WTC11 (cell line): ENCODE data around the gene COLGALT1. TPM values are rescaled to one million over a fixed set of nuclear protein-coding genes. Genes with fewer than 3 reads are reported as not detected.

ENCODE experiments used
- ELF4 ChIP-seq: sonication (generic); formaldehyde crosslinking; IDR thresholded peaks from 2 replicates; pipeline ENCODE4 v1.8.1; 2022; ENCODE audit warnings: low read depth, mild to moderate bottlenecking, moderate library complexity, missing genetic modification reagents
- EMX1 ChIP-seq: fragments of 250-450 bp; sonication (Bioruptor Pico); IDR thresholded peaks from 2 replicates; pipeline ENCODE4 v1.8.0; 2021; ENCODE audit warnings: mild to moderate bottlenecking
- KAT7 ChIP-seq: sonication (generic); formaldehyde crosslinking; IDR thresholded peaks from 2 replicates; pipeline ENCODE4 v1.8.1; 2023; ENCODE audit warnings: missing genetic modification reagents, mild to moderate bottlenecking, borderline replicate concordance
- SMAD4 ChIP-seq: sonication (generic); formaldehyde crosslinking; IDR thresholded peaks from 2 replicates; pipeline ENCODE4 v1.8.0; 2022; ENCODE audit warnings: mild to moderate bottlenecking, missing genetic modification reagents
- SOX15 ChIP-seq: fragments of 250-450 bp; sonication (Bioruptor Pico); IDR thresholded peaks from 2 replicates; pipeline ENCODE4 v1.9.0; 2021; ENCODE audit warnings: mild to moderate bottlenecking
- TEAD4 ChIP-seq: sonication (generic); formaldehyde crosslinking; IDR thresholded peaks from 2 replicates; pipeline ENCODE4 v1.8.0; 2022; ENCODE audit warnings: mild to moderate bottlenecking, missing genetic modification reagents
- ZBTB21 ChIP-seq: sonication (generic); formaldehyde crosslinking; IDR thresholded peaks from 2 replicates; pipeline ENCODE4 v1.8.1; 2023; ENCODE audit warnings: mild to moderate bottlenecking, missing genetic modification reagents, borderline replicate concordance
- ZNF219 ChIP-seq: sonication (generic); formaldehyde crosslinking; IDR thresholded peaks from 2 replicates; pipeline ENCODE4 v1.8.0; 2023; ENCODE audit warnings: missing genetic modification reagents, mild to moderate bottlenecking, borderline replicate concordance
- ZNF317 ChIP-seq: sonication (generic); formaldehyde crosslinking; IDR thresholded peaks from 2 replicates; pipeline ENCODE4 v1.8.1; 2023; ENCODE audit warnings: low read depth, mild to moderate bottlenecking, moderate library complexity, missing genetic modification reagents, borderline replicate concordance
- ZNF416 ChIP-seq: fragments of 250-450 bp; sonication (Bioruptor Pico); IDR thresholded peaks from 2 replicates; pipeline ENCODE4 v1.9.0; 2021; ENCODE audit warnings: mild to moderate bottlenecking, inconsistent platforms
- ZNF671 ChIP-seq: fragments of 250-450 bp; sonication (Bioruptor Pico); IDR thresholded peaks from 2 replicates; pipeline ENCODE4 v1.8.0; 2021; ENCODE audit warnings: mild to moderate bottlenecking
- total RNA-seq: library from RNA; stranded (reverse); gene quantifications from 3 replicates; pipeline ENCODE4 v1.2.3, GENCODE V29; 2021
- TF ChIP-seq, protein P1 (sequence below): fragments of 200-600 bp; IDR thresholded peaks from 2 replicates; pipeline ENCODE4 v1.8.0; 2022; ENCODE audit warnings: antibody characterized with exemption
- TF ChIP-seq, protein P2 (sequence below): sonication (generic); formaldehyde crosslinking; IDR thresholded peaks from 2 replicates; pipeline ENCODE4 v1.8.1; 2023; ENCODE audit warnings: mild to moderate bottlenecking, missing genetic modification reagents
- TF ChIP-seq, protein P3 (sequence below): fragments of 250-450 bp; sonication (Bioruptor Pico); IDR thresholded peaks from 2 replicates; pipeline ENCODE4 v2.1.2; 2022; ENCODE audit warnings: mild to moderate bottlenecking, moderate library complexity
- TF ChIP-seq, protein P4 (sequence below): fragments of 250-450 bp; sonication (Bioruptor Pico); IDR thresholded peaks from 2 replicates; pipeline ENCODE4 v1.9.0; 2021; ENCODE audit warnings: mild to moderate bottlenecking
- TF ChIP-seq, protein P5 (sequence below): fragments of 250-450 bp; sonication (Bioruptor Pico); IDR thresholded peaks from 2 replicates; pipeline ENCODE4 v1.9.0; 2021; ENCODE audit warnings: mild to moderate bottlenecking, borderline replicate concordance
- TF ChIP-seq, protein P6 (sequence below): sonication (generic); formaldehyde crosslinking; IDR thresholded peaks from 2 replicates; pipeline ENCODE4 v1.8.1; 2022; ENCODE audit warnings: low read depth, mild to moderate bottlenecking, moderate library complexity, missing genetic modification reagents, borderline replicate concordance
- TF ChIP-seq, protein P7 (sequence below): sonication (generic); formaldehyde crosslinking; IDR thresholded peaks from 2 replicates; pipeline ENCODE4 v1.8.1; 2023; ENCODE audit warnings: mild to moderate bottlenecking, missing genetic modification reagents, moderate library complexity
- TF ChIP-seq, protein P8 (sequence below): sonication (generic); formaldehyde crosslinking; IDR thresholded peaks from 2 replicates; pipeline ENCODE4 v1.8.0; 2023; ENCODE audit warnings: mild to moderate bottlenecking, missing genetic modification reagents

Gene COLGALT1
- total RNA-seq, 1 experiment from 2014 or later: 54.0 TPM

DNA sequence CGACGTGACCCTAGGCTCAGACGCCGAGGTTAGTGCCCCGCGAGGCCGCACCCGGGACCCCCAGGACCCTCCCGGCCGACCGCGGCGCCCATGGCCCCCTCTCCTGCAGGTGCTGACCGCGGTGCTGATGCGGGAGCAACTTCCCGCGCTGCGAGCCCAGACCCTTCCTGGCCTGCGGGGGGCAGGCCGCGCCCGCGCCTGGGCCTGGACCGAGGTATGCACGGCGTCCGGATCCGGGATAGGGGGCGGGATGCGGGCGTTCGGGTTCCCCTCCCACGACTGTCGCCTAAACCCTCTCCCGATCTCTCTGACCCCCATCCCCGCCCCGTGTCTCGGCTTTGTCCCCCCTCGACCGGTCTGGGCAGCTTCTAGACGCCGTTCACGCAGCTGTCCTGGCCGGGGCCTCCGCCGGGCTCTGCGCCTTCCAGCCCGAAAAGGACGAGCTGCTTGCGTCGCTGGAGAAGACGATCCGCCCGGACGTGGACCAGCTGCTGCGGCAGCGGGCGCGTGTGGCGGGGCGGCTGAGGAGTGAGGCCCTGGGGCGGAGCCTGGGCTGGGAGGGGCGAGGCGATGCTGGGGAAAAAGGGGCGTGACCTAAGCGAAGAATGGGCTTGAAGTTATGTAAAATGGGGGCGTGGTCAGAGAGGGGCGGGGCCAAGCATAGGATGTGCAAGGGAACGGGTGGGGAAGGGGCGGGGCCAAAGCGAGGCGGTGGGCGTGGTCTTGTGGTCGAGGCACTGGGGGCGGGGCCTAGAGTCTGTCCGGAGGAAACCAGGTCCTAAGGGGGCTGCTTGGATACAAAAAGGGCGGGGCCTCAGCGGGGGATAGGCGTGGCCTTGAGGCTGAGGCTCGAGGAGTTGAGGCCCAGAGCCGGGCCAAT is 16.0 kb upstream of the COLGALT1 start (continued):
- TF ChIP-seq, protein P1, sequence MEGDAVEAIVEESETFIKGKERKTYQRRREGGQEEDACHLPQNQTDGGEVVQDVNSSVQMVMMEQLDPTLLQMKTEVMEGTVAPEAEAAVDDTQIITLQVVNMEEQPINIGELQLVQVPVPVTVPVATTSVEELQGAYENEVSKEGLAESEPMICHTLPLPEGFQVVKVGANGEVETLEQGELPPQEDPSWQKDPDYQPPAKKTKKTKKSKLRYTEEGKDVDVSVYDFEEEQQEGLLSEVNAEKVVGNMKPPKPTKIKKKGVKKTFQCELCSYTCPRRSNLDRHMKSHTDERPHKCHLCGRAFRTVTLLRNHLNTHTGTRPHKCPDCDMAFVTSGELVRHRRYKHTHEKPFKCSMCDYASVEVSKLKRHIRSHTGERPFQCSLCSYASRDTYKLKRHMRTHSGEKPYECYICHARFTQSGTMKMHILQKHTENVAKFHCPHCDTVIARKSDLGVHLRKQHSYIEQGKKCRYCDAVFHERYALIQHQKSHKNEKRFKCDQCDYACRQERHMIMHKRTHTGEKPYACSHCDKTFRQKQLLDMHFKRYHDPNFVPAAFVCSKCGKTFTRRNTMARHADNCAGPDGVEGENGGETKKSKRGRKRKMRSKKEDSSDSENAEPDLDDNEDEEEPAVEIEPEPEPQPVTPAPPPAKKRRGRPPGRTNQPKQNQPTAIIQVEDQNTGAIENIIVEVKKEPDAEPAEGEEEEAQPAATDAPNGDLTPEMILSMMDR: no peak
- TF ChIP-seq, protein P2, sequence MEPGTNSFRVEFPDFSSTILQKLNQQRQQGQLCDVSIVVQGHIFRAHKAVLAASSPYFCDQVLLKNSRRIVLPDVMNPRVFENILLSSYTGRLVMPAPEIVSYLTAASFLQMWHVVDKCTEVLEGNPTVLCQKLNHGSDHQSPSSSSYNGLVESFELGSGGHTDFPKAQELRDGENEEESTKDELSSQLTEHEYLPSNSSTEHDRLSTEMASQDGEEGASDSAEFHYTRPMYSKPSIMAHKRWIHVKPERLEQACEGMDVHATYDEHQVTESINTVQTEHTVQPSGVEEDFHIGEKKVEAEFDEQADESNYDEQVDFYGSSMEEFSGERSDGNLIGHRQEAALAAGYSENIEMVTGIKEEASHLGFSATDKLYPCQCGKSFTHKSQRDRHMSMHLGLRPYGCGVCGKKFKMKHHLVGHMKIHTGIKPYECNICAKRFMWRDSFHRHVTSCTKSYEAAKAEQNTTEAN: no peak
- TF ChIP-seq, protein P3, sequence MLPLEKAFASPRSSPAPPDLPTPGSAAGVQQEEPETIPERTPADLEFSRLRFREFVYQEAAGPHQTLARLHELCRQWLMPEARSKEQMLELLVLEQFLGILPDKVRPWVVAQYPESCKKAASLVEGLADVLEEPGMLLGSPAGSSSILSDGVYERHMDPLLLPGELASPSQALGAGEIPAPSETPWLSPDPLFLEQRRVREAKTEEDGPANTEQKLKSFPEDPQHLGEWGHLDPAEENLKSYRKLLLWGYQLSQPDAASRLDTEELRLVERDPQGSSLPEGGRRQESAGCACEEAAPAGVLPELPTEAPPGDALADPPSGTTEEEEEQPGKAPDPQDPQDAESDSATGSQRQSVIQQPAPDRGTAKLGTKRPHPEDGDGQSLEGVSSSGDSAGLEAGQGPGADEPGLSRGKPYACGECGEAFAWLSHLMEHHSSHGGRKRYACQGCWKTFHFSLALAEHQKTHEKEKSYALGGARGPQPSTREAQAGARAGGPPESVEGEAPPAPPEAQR: no peak
- no peak for TF ChIP-seq ZNF416 (CRISPR knock-in tag)
- TF ChIP-seq ZNF317 (CRISPR knock-in tag): peak; percentile 60; the same call in 1 of the 2 replicates
- TF ChIP-seq, protein P4, sequence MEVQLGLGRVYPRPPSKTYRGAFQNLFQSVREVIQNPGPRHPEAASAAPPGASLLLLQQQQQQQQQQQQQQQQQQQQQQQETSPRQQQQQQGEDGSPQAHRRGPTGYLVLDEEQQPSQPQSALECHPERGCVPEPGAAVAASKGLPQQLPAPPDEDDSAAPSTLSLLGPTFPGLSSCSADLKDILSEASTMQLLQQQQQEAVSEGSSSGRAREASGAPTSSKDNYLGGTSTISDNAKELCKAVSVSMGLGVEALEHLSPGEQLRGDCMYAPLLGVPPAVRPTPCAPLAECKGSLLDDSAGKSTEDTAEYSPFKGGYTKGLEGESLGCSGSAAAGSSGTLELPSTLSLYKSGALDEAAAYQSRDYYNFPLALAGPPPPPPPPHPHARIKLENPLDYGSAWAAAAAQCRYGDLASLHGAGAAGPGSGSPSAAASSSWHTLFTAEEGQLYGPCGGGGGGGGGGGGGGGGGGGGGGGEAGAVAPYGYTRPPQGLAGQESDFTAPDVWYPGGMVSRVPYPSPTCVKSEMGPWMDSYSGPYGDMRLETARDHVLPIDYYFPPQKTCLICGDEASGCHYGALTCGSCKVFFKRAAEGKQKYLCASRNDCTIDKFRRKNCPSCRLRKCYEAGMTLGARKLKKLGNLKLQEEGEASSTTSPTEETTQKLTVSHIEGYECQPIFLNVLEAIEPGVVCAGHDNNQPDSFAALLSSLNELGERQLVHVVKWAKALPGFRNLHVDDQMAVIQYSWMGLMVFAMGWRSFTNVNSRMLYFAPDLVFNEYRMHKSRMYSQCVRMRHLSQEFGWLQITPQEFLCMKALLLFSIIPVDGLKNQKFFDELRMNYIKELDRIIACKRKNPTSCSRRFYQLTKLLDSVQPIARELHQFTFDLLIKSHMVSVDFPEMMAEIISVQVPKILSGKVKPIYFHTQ (CRISPR knock-in tag): no peak
- TF ChIP-seq, protein P5, sequence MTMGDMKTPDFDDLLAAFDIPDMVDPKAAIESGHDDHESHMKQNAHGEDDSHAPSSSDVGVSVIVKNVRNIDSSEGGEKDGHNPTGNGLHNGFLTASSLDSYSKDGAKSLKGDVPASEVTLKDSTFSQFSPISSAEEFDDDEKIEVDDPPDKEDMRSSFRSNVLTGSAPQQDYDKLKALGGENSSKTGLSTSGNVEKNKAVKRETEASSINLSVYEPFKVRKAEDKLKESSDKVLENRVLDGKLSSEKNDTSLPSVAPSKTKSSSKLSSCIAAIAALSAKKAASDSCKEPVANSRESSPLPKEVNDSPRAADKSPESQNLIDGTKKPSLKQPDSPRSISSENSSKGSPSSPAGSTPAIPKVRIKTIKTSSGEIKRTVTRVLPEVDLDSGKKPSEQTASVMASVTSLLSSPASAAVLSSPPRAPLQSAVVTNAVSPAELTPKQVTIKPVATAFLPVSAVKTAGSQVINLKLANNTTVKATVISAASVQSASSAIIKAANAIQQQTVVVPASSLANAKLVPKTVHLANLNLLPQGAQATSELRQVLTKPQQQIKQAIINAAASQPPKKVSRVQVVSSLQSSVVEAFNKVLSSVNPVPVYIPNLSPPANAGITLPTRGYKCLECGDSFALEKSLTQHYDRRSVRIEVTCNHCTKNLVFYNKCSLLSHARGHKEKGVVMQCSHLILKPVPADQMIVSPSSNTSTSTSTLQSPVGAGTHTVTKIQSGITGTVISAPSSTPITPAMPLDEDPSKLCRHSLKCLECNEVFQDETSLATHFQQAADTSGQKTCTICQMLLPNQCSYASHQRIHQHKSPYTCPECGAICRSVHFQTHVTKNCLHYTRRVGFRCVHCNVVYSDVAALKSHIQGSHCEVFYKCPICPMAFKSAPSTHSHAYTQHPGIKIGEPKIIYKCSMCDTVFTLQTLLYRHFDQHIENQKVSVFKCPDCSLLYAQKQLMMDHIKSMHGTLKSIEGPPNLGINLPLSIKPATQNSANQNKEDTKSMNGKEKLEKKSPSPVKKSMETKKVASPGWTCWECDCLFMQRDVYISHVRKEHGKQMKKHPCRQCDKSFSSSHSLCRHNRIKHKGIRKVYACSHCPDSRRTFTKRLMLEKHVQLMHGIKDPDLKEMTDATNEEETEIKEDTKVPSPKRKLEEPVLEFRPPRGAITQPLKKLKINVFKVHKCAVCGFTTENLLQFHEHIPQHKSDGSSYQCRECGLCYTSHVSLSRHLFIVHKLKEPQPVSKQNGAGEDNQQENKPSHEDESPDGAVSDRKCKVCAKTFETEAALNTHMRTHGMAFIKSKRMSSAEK (CRISPR knock-in tag): no peak
- TF ChIP-seq TEAD4 (CRISPR knock-in tag): no peak
- TF ChIP-seq, protein P6, sequence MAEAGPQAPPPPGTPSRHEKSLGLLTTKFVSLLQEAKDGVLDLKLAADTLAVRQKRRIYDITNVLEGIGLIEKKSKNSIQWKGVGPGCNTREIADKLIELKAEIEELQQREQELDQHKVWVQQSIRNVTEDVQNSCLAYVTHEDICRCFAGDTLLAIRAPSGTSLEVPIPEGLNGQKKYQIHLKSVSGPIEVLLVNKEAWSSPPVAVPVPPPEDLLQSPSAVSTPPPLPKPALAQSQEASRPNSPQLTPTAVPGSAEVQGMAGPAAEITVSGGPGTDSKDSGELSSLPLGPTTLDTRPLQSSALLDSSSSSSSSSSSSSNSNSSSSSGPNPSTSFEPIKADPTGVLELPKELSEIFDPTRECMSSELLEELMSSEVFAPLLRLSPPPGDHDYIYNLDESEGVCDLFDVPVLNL: peak; percentile 91
- TF ChIP-seq ZBTB21: peak; percentile 91
- no peak for TF ChIP-seq ZNF671
- no peak for TF ChIP-seq KAT7
- TF ChIP-seq ZNF219 (CRISPR knock-in tag): peak; percentile 71; the same call in 1 of the 2 replicates
- TF ChIP-seq, protein P7, sequence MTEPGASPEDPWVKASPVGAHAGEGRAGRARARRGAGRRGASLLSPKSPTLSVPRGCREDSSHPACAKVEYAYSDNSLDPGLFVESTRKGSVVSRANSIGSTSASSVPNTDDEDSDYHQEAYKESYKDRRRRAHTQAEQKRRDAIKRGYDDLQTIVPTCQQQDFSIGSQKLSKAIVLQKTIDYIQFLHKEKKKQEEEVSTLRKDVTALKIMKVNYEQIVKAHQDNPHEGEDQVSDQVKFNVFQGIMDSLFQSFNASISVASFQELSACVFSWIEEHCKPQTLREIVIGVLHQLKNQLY (CRISPR knock-in tag): no peak
- TF ChIP-seq, protein P8, sequence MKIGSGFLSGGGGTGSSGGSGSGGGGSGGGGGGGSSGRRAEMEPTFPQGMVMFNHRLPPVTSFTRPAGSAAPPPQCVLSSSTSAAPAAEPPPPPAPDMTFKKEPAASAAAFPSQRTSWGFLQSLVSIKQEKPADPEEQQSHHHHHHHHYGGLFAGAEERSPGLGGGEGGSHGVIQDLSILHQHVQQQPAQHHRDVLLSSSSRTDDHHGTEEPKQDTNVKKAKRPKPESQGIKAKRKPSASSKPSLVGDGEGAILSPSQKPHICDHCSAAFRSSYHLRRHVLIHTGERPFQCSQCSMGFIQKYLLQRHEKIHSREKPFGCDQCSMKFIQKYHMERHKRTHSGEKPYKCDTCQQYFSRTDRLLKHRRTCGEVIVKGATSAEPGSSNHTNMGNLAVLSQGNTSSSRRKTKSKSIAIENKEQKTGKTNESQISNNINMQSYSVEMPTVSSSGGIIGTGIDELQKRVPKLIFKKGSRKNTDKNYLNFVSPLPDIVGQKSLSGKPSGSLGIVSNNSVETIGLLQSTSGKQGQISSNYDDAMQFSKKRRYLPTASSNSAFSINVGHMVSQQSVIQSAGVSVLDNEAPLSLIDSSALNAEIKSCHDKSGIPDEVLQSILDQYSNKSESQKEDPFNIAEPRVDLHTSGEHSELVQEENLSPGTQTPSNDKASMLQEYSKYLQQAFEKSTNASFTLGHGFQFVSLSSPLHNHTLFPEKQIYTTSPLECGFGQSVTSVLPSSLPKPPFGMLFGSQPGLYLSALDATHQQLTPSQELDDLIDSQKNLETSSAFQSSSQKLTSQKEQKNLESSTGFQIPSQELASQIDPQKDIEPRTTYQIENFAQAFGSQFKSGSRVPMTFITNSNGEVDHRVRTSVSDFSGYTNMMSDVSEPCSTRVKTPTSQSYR (CRISPR knock-in tag): no peak
- no peak; the same call in 1 of the 2 replicates for TF ChIP-seq ELF4
- TF ChIP-seq EMX1: no peak
- no peak for TF ChIP-seq SMAD4 (CRISPR knock-in tag)
- TF ChIP-seq SOX15 (CRISPR knock-in tag): no peak
